ENCODE data around the gene THSD7A. TPM values are rescaled to one million over a fixed set of nuclear protein-coding genes. Genes with fewer than 3 reads are reported as not detected.

The THSD7A gene
- total and polyA plus RNA-seq, 2 of the 13 experiments (the other 11 are each of a cell fraction or from before 2014, with no cell fraction given), result 0.01 to 0.07 TPM

DNA sequence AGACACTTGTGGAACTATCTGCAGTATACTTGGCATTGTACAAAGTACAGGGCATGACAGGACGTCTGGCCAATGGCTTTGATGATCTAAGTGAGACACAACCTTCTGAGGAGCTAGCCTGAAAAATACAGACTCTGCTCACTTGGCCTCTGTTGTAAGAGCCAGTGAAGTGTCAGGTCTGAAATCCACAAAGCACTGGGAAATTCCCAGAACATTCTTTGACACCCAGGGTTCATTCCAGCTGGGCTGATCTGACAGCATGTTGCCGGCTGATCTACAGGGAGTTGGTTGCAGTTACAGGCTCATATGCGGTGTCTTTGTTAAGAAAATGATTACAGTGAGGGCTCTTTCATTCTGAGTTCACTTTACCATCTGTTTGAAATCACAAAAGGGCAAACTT, 503.7 kb downstream of the THSD7A start:
- H3K79me2 ChIP-seq (ENCODE audit: insufficient read depth, low read length), result no peaks in the 10 kb centered on the region
- TF ChIP-seq ZIK1 (CRISPR knock-in tag; IDR thresholded peaks at IDR 0.05; ENCODE audit: borderline replicate concordance, low read depth) (no peak), U2AF1 (optimal IDR thresholded peaks at IDR 0.05; ENCODE audit: low read depth, low read length) (no peak), ZNF644 (CRISPR knock-in tag; IDR thresholded peaks at IDR 0.05; ENCODE audit: low read depth) (no peak), ISX (CRISPR knock-in tag; conservative IDR thresholded peaks at IDR 0.05) (no peak), ZNF670 (CRISPR knock-in tag; IDR thresholded peaks at IDR 0.05; ENCODE audit: borderline replicate concordance) (no peak), RNF2 (conservative IDR thresholded peaks at IDR 0.05; ENCODE audit: low read depth) (no peak), SAP130 (CRISPR knock-in tag; IDR thresholded peaks at IDR 0.05; ENCODE audit: low read depth) (no peak), IKZF1 (IDR thresholded peaks at IDR 0.05) (no peak), HNRNPK (IDR thresholded peaks at IDR 0.05; ENCODE audit: low read depth, low read length, poor library complexity, severe bottlenecking) (no peak), ZBTB39 (CRISPR knock-in tag; IDR thresholded peaks at IDR 0.05) (no peak), ZSCAN31 (CRISPR knock-in tag; IDR thresholded peaks at IDR 0.05; ENCODE audit: low read depth) (no peak)
- TF ChIP-seq, protein P1, sequence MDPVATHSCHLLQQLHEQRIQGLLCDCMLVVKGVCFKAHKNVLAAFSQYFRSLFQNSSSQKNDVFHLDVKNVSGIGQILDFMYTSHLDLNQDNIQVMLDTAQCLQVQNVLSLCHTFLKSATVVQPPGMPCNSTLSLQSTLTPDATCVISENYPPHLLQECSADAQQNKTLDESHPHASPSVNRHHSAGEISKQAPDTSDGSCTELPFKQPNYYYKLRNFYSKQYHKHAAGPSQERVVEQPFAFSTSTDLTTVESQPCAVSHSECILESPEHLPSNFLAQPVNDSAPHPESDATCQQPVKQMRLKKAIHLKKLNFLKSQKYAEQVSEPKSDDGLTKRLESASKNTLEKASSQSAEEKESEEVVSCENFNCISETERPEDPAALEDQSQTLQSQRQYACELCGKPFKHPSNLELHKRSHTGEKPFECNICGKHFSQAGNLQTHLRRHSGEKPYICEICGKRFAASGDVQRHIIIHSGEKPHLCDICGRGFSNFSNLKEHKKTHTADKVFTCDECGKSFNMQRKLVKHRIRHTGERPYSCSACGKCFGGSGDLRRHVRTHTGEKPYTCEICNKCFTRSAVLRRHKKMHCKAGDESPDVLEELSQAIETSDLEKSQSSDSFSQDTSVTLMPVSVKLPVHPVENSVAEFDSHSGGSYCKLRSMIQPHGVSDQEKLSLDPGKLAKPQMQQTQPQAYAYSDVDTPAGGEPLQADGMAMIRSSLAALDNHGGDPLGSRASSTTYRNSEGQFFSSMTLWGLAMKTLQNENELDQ (CRISPR knock-in tag; IDR thresholded peaks at IDR 0.05; ENCODE audit: borderline replicate concordance), result no peak

More for the DNA sequence above, 503.7 kb downstream of the THSD7A start:
- WGBS (ENCODE audit: low lambda C conversion rate), result 0% methylated on average over 3 of the region's 3 CpGs
- H3K4me3 ChIP-seq (replicated peaks in 1 of 3; ENCODE audit: insufficient read depth in 1 of 3, low read depth in 2 of 3, low read length in 3 of 3), result no peak overlapping the region
- H4K20me1 ChIP-seq (ENCODE audit: insufficient read depth, low read length), result no peaks in the 10 kb centered on the region
- no peak overlapping the region for H2AFZ ChIP-seq (ENCODE audit: low read length)
- ATAC-seq, result no peak
- H3K4me1 ChIP-seq (ENCODE audit: insufficient read depth, low read length), result no peaks in the 10 kb centered on the region
- intact Hi-C loops (cut with micrococcal nuclease; ENCODE audit: unreplicated experiment) (loop anchor here (10.0 kb wide), 1 partner anchor 94 kb away; no protein-coding TSS in a partner anchor), in situ Hi-C loops (cut with HindIII; ENCODE audit: extremely low pct_ligation_motif_present, low pct_unique_long_range_greater_than_20kb) (no loop called here)
- no peak overlapping the region for H3K27ac ChIP-seq (ENCODE audit: extremely low read length, insufficient read depth, low read length)
- no peaks in the 10 kb centered on the region for H3K9me3 ChIP-seq (ENCODE audit: low read length)
- H3K9ac ChIP-seq (ENCODE audit: insufficient read depth, low read depth, low read length), result no peak overlapping the region
- DNase-seq (ENCODE audit: low spot score), result no peak
- POLR2A ChIA-PET, result no interaction called here
- H3K4me2 ChIP-seq (ENCODE audit: low read depth, low read length), result no peak overlapping the region
- H3K36me3 ChIP-seq (replicated peaks in 1 of 2; ENCODE audit: control insufficient read depth in 1 of 2, insufficient read depth in 2 of 2, low read length in 2 of 2), result no peaks in the 10 kb centered on the region; a peak in 1 of 5 replicates
- H3K27me3 ChIP-seq (ENCODE audit: control insufficient read depth in 1 of 2, insufficient read depth in 2 of 2, low read length in 2 of 2), result no peaks in the 10 kb centered on the region; a peak in 1 of 5 replicates
- BruUV-seq (replicated peaks), result no TSS peak
- no peak for FAIRE-seq
- CTCF ChIA-PET (ENCODE audit: low intra/inter-chr PET ratio, low total read pairs), result no interaction called here
